HUES6 (cell line): Measurements from ENCODE around the gene DEPP1.

Source experiments
- H3K27ac ChIP-seq: 2 replicates; pipeline ENCODE4 v1.7.0; 2013; ENCODE audit warnings: low read depth, mild to moderate bottlenecking, low read length, inconsistent platforms
- H3K27me3 ChIP-seq: 2 replicates; pipeline ENCODE4 v1.6.1; 2013; ENCODE audit warnings: low read length; ENCODE audit not compliant: control insufficient read depth, insufficient read depth
- H3K36me3 ChIP-seq: 2 replicates; pipeline ENCODE4 v1.6.1; 2013; ENCODE audit warnings: low read length; ENCODE audit not compliant: control insufficient read depth, insufficient read depth
- H3K4me1 ChIP-seq: 2 replicates; pipeline ENCODE4 v1.6.1; 2013; ENCODE audit warnings: low read length; ENCODE audit not compliant: control insufficient read depth, insufficient read depth
- H3K4me3 ChIP-seq: 2 replicates; pipeline ENCODE4 v1.5.1; 2013; ENCODE audit warnings: low read depth, low read length
- H3K9ac ChIP-seq: one replicate; pipeline ENCODE4 v1.6.1; 2013; ENCODE audit warnings: mild to moderate bottlenecking, low read length
- H3K9me3 ChIP-seq: 2 replicates; pipeline ENCODE4 v1.6.1; 2013; ENCODE audit warnings: low read depth, low read length; ENCODE audit not compliant: control insufficient read depth, insufficient read depth

The DEPP1 gene

DNA sequence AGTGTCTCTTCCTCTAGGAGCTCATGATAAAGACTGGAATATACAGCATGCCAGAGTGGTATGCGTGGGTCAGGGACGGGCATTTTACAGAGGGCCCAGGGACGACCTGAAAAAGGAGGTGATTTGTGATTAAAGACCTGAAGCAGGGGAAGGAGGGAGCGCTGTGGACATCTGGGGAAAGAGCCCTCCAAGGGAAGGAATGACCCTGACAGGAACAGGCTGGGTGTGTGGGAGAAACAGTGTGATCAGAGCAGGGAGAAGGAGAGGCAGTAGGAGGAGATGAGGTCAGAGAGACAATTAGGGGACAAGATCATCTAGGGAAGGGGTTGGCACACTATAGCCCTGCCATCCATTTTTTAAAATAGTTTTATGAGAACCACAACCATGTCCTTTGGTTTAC lies 22.4 kb downstream of the DEPP1 start:
- peaks cover 35% of the 10 kb centered on the region for H3K4me1 ChIP-seq
- no peaks in the 10 kb centered on the region for H3K36me3 ChIP-seq
- H3K4me3 ChIP-seq, result no peak overlapping the region
- H3K9me3 ChIP-seq, result no peaks in the 10 kb centered on the region
- H3K27ac ChIP-seq, result no peak overlapping the region
- H3K9ac ChIP-seq, result no peak overlapping the region
- H3K27me3 ChIP-seq, result peaks cover 7% of the 10 kb centered on the region

DNA sequence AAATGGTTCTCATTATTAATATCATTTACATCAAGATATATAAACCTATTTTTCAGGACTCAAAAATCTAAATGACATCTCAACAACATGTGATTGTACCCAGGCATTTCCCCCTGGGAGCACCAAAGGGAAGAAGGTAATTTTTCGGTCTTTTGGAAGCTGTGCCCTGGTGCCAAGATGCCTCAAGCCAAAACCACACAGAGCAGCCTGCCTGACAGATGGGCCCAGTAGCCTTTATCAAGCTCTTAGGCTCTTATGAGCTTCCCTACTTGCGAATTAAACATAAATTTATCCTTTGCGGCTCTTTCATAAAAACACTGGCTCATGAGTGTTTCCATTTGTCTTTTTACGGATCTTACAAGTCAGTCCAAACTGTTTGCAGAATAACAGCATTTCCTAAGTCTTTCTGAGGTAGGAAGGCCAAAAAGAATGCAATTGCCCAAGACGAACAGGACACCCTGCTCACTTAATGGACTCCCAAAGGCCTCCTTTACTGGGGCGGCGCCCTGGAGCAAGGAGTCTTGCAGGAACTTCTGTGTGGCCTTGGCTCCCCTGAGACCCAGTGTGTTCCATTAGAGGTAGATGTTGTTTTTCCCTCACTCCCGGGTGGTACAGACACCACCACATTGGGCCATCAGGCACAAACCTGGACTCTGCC lies 23.1 kb downstream of the DEPP1 start:
- Histone ChIP-seq H3K4me1 (peaks cover 28% of the 10 kb centered on the region), H3K27ac (no peak overlapping the region), H3K27me3 (peaks cover 7% of the 10 kb centered on the region), H3K36me3 (no peaks in the 10 kb centered on the region), H3K9me3 (no peaks in the 10 kb centered on the region), H3K4me3 (no peak overlapping the region), H3K9ac (no peak overlapping the region)

DNA sequence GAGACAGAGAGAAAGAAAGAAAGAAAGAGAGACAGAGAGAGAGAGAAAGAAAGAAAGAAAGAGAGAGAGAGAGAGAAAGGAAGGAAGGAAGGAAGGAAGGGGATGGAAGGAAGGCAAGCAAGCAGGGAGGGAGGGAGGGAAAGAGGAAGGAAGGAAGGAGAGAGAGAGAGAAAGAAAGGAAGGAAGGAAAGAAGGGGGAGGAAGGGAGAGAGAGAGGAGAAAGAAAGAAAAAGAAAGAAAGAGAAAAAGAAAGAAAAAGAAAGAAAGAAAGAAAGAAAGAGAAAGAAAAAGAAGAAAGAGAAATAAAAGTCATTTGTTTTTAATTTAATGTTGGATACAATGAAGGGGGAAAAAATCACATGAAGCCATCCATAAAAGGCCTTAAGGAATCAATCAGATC lies 23.6 kb downstream of the DEPP1 start:
- Histone ChIP-seq H3K4me1 (peaks cover 22% of the 10 kb centered on the region), H3K36me3 (no peaks in the 10 kb centered on the region), H3K27ac (no peak overlapping the region), H3K9me3 (no peaks in the 10 kb centered on the region), H3K4me3 (no peak overlapping the region), H3K9ac (no peak overlapping the region), H3K27me3 (peaks cover under 1% of the 10 kb centered on the region; the same call in 1 of the 2 replicates)

DNA sequence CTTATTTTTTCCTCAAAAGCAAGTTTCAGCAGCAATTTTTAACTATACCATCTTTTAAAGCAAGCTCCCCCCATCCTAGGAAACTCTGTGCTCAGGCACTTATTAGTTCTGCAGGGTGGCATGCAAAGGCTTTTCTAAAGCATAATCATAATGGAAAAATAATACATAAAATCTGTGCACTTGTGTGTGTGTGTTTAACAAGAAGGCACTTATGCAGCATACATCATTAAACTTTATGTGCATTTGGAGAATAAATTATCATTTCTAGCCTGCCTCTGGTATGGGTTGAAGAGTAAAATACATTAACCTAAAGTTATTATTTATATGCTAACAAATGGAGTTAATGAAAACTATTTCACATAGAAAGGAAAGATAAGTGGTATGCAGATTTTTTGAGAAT lies 24.6 kb downstream of the DEPP1 start:
- Histone ChIP-seq H3K4me1 (peaks cover 19% of the 10 kb centered on the region), H3K27me3 (no peaks in the 10 kb centered on the region), H3K27ac (no peak overlapping the region), H3K9me3 (no peaks in the 10 kb centered on the region), H3K9ac (no peak overlapping the region), H3K36me3 (no peaks in the 10 kb centered on the region), H3K4me3 (no peak overlapping the region)

DNA sequence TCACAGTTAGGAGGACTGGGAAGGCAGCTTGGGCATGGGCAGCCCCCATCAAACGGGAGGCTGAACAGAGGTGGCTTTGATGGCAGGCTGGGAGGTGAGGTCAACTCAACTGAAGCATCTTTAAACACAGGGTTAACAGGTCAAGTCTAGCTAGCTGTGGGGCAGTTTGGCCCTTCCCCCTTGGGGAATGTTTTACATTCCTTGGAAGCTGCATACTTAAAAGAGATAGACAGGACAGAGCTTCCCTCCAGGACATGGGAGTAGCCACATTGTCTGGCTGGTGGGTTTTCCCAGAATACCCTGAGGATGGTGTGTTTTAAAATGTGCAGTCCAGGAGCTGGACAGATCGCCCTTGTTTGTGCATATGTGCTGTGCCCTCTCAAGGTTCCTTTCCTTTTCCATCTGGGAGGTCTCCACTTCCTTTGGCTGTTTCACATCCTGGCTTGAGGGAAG lies 25.8 kb downstream of the DEPP1 start:
- Histone ChIP-seq H3K36me3 (no peaks in the 10 kb centered on the region), H3K27ac (no peak overlapping the region; the same call in 1 of the 2 replicates), H3K4me1 (peaks cover 11% of the 10 kb centered on the region), H3K4me3 (no peak overlapping the region), H3K9ac (no peak overlapping the region), H3K27me3 (no peaks in the 10 kb centered on the region), H3K9me3 (no peaks in the 10 kb centered on the region)

DNA sequence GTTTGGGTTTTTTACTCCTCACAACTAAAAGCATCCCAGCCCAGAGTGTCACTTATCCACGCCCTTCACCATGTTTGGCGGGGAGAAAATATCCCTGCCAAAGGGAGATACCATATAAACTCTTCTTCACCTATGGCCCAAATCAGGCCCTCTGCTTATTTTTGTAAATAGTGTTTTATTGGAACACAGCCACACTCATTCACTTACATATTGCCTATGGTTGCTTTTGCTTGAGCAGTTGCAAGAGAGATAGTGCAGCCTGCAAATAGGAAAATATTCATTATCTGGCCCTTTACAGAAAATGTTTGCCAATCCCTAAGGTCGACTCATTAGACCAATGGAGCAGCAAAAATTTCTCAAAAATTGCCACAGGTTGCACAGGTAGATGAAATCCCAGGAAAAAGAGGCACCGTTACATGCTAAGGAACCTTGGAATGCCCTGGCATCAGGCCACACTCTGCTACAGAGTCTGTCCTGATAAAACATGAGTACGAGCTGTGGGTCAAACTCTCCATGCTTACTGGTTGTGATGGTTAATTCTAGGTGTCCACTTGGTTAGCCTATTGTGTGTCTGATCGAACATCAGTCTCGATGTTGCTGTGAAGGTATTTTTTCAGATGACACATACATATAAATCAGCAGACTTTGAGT lies 26.9 kb downstream of the DEPP1 start:
- Histone ChIP-seq H3K4me3 (no peak overlapping the region), H3K36me3 (no peaks in the 10 kb centered on the region), H3K4me1 (peaks cover 11% of the 10 kb centered on the region), H3K9me3 (no peaks in the 10 kb centered on the region), H3K9ac (no peak overlapping the region), H3K27ac (no peak overlapping the region), H3K27me3 (no peaks in the 10 kb centered on the region)

DNA sequence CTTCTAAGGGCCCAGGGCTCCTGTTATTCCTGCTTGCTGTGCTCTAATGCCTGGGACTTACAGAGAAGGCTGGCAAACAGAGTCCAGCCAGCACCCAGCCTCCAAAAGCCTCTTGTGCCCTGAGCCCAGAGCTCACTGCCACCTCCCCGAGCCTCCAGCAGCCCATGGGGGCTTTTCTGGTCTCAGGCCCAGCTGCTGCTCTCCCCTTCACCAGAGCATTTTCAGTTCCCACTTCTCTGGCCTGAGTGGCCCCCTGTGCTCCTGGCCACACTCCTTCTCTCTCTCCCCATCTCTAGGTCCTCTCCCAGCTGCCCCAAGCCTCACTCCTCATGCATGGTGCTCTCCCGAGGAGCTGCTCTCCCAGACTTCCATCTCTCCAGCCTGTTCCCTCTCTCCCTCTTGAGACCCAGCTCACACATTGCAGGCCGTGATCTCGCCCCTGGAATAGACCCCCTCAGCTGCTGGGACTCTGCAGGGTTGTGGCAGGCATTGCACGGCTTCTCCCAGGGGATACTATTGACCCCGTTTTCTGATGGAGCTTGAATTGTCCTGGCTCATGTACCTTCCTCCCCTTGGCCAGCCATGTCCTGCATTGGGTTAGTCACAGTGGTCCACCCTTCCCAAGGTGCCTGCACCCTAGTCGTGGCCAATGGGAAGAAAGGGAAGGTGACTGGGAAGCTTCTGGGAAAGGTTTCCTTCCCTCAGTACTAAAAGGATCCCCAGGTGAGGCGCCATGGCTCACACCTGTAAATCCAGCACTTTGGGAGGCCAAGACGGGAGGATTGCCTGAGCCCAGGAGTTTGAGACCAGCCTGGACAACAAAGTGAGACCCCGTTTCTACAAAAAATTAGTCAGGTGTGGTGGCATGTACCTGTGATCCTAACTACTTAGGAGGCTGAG lies 28.0 kb downstream of the DEPP1 start:
- H3K9me3 ChIP-seq, result no peaks in the 10 kb centered on the region
- no peak overlapping the region for H3K4me3 ChIP-seq
- no peak overlapping the region for H3K9ac ChIP-seq
- H3K27ac ChIP-seq, result no peak overlapping the region
- H3K27me3 ChIP-seq, result no peaks in the 10 kb centered on the region
- peaks cover 11% of the 10 kb centered on the region for H3K4me1 ChIP-seq
- no peaks in the 10 kb centered on the region for H3K36me3 ChIP-seq

DNA sequence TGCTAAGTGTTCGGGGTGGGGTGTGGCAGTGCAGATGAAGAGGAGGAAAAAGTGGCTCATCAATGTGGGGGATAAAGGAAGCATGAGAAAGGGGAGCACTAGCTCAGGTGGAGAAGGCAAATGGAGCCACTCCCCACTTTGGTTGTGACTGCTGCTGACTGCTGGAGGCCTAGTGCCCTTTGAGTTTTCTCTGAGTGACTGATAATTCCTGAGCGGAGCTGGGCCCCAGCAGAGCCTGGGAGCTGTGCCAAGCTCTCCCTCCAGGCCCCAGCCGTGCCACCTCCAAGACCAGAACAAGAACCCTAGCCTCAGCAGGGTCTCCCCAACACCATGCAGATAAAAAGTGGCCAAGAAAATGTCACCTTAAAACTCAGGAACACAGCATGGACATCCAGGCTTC lies 28.7 kb downstream of the DEPP1 start:
- peaks cover 5% of the 10 kb centered on the region; the same call in 1 of the 2 replicates for H3K9me3 ChIP-seq
- peaks cover 11% of the 10 kb centered on the region for H3K4me1 ChIP-seq
- H3K9ac ChIP-seq, result no peak overlapping the region
- no peaks in the 10 kb centered on the region for H3K27me3 ChIP-seq
- no peaks in the 10 kb centered on the region for H3K36me3 ChIP-seq
- H3K27ac ChIP-seq, result no peak overlapping the region
- no peak overlapping the region for H3K4me3 ChIP-seq

DNA sequence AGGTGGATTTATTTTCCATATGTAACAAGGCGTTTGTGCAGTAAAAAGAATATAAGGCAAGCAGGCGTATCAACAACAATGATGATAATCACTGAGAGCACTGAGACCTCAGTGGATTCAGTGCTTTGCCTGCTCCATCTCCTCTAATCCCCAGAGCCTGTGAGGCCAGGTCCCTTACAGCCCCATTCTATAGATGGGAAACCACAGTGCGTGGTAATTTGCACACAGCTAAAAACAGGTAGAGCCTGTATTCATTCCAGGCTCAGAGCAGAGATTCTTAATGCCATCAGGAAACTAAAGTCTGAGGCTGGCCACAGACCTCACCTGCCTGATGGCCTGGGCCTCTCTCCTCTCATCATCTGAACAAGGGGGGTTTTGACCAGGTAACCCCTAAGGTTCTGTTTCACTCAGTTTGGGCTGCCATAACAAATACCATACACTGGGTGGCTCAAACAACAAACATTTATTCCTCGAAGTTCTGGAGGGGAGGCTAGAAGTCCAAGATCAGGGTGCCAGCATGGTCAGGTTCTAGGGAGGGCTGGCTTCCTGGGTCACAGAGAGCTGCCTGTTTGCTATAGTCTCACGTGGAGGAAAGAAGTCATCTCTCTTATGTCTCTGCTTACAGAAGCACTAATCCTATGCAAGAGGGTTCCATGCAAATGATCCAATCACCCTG lies 29.3 kb downstream of the DEPP1 start:
- peaks cover 11% of the 10 kb centered on the region; the same call in 1 of the 2 replicates for H3K9me3 ChIP-seq
- peaks cover 11% of the 10 kb centered on the region for H3K4me1 ChIP-seq
- no peak overlapping the region for H3K27ac ChIP-seq
- H3K9ac ChIP-seq, result no peak overlapping the region
- H3K27me3 ChIP-seq, result no peaks in the 10 kb centered on the region
- H3K36me3 ChIP-seq, result no peaks in the 10 kb centered on the region
- H3K4me3 ChIP-seq, result no peak overlapping the region

DNA sequence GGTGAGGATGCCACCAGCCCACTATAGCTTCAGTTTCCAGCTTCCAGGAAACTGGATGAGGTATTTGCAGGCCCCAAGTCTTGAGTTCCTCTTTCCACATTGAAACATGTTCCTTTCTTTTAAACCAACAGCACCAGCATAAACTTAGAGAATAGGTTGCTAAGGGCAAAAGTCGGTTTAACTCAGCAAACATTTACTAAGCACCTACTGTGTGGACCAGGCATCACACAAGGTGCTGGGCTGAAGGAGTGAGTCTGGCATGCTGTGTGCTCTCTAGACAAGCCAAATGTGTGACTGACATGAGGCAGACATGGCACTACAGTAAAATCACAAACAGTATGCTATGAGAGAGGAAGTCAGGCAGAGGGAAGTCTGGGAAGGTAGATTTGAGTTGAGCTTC lies 30.0 kb downstream of the DEPP1 start:
- Histone ChIP-seq H3K4me1 (peaks cover 11% of the 10 kb centered on the region), H3K4me3 (no peak overlapping the region), H3K9me3 (peaks cover 14% of the 10 kb centered on the region; the same call in 1 of the 2 replicates), H3K9ac (no peak overlapping the region), H3K27ac (no peak overlapping the region), H3K36me3 (no peaks in the 10 kb centered on the region), H3K27me3 (no peaks in the 10 kb centered on the region)
